DND-41 (cell line): ENCODE data around the gene LCE1A.

Experiments used
- CTCF ChIP-seq: IDR thresholded peaks from 2 replicates; pipeline ENCODE4 v1.5.1; 2012; ENCODE audit warnings: borderline replicate concordance, low read length, moderate library complexity, mild to moderate bottlenecking; ENCODE audit not compliant: poor library complexity, severe bottlenecking; ENCODE audit errors: extremely low read depth
- EZH2 ChIP-seq: IDR thresholded peaks from 3 replicates; pipeline ENCODE4 v1.6.1; 2012; ENCODE audit warnings: borderline replicate concordance, low read depth, mild to moderate bottlenecking, moderate library complexity, low read length, inconsistent platforms; ENCODE audit not compliant: severe bottlenecking

DNA sequence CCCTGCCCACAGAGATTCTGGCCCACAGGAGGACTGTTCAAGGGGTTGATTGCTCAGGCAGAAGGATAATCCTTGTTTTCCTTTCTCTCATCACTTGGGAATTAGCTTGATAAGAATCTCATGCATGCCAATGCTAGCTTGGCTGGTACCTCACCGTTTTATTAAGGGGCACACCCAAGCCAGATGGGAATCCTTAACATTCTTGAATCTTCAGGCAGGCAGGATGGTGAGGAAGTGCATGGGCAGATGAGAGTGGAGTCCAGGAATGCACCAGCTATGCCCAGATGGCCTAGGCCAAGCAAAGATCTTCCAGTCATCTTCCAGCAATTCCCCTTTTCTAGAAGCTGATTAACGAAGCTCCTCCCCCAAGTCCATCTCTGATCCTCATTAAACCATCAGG is 28.4 kb downstream of the LCE1A start:
- TF ChIP-seq CTCF (no peak), EZH2 (no peak)
